ENCODE measurements around the gene PLCB1. TPM values are rescaled to one million over a fixed set of nuclear protein-coding genes. Genes with fewer than 3 reads are reported as not detected.

Gene PLCB1
- total RNA-seq, 1 experiment from 2014 or later, result 6.0 TPM

DNA sequence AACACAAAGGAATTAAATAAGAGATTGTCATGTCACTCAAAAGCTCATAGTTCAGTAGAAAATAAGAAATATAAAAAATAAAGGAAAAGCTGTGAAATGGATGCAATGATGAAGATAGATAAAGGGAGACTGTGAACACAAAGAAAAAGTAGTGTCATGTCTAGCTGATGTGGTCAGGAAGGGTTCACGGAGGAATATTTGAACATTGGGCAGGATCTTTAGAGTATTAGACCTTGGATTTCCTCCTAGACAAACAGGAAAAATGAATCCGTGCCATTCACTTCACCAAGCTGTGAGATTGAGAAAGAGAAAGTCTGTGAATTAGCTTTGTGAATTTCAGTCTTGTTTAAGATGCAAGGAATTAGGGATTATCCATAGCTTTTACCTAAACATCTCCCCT lies 522.4 kb downstream of the PLCB1 start:
- DNase-seq, result no peak
- H3K4me3 Mint-ChIP-seq (ENCODE audit: low read depth, unreplicated experiment), result no peak overlapping the region
- H3K27me3 Mint-ChIP-seq (ENCODE audit: unreplicated experiment), result peaks cover 7% of the 10 kb centered on the region
- TF ChIP-seq, protein P1, sequence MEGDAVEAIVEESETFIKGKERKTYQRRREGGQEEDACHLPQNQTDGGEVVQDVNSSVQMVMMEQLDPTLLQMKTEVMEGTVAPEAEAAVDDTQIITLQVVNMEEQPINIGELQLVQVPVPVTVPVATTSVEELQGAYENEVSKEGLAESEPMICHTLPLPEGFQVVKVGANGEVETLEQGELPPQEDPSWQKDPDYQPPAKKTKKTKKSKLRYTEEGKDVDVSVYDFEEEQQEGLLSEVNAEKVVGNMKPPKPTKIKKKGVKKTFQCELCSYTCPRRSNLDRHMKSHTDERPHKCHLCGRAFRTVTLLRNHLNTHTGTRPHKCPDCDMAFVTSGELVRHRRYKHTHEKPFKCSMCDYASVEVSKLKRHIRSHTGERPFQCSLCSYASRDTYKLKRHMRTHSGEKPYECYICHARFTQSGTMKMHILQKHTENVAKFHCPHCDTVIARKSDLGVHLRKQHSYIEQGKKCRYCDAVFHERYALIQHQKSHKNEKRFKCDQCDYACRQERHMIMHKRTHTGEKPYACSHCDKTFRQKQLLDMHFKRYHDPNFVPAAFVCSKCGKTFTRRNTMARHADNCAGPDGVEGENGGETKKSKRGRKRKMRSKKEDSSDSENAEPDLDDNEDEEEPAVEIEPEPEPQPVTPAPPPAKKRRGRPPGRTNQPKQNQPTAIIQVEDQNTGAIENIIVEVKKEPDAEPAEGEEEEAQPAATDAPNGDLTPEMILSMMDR (IDR thresholded peaks at IDR 0.05; ENCODE audit: unreplicated experiment), result no peak
- intact Hi-C loops (cut with micrococcal nuclease; ENCODE audit: unreplicated experiment), result no loop called here
- H3K9me3 Mint-ChIP-seq (ENCODE audit: low read depth, unreplicated experiment), result no peaks in the 10 kb centered on the region
- no TSS peak for BruUV-seq (replicated peaks)
- H3K36me3 Mint-ChIP-seq (ENCODE audit: insufficient read depth, unreplicated experiment), result no peaks in the 10 kb centered on the region
- H3K4me1 Mint-ChIP-seq (ENCODE audit: low read depth, unreplicated experiment), result peaks cover 10% of the 10 kb centered on the region
- no peak overlapping the region for H3K27ac Mint-ChIP-seq (ENCODE audit: unreplicated experiment)
- CTCF ChIA-PET, result no interaction called here

DNA sequence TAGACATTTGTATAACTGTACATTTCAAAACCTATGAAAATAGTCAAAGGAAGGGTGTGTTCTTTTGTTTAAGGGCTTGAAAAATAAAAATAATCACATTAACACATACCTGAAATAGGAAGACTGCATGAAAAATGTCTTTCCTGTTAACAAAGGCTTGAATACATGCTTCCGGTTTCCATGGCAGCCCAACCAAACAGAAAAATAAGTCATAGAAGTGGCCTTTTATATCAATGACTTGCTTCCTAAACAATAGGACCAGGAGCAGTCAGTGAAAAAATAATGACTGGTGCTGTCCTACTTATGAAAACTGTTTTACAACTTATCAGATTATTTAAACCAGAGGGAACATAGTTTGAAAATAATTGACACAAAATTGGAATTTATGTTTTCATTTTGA lies 524.3 kb downstream of the PLCB1 start:
- no peak for DNase-seq
- Mint-ChIP-seq H3K4me1 (ENCODE audit: low read depth, unreplicated experiment) (peaks cover 10% of the 10 kb centered on the region), H3K36me3 (ENCODE audit: insufficient read depth, unreplicated experiment) (no peaks in the 10 kb centered on the region), H3K27me3 (ENCODE audit: unreplicated experiment) (peaks cover 7% of the 10 kb centered on the region), H3K27ac (ENCODE audit: unreplicated experiment) (no peak overlapping the region), H3K9me3 (ENCODE audit: low read depth, unreplicated experiment) (no peaks in the 10 kb centered on the region), H3K4me3 (ENCODE audit: low read depth, unreplicated experiment) (no peak overlapping the region)
- CTCF ChIA-PET, result no interaction called here
- intact Hi-C loops (cut with micrococcal nuclease; ENCODE audit: unreplicated experiment), result no loop called here
- TF ChIP-seq, protein P1 (IDR thresholded peaks at IDR 0.05; ENCODE audit: unreplicated experiment), result no peak
- BruUV-seq (replicated peaks), result no TSS peak

DNA sequence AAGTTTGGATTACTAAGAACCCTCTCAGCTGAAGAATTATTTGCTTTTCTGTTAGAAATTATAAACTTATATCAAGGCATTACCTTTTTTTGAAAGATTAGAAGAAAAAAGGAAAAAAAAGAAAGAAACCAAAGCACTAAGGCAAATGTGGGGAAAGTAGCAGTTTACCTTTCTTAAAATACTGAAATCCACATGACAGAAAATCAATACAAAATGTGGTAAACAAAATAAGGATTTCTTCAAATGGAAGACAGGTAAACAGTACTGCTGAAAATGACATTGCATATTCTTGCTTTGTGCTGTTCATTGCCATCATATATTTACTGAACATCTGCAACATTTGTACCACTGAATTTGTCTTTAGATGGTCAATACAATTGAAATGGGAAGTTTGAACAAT lies 525.6 kb downstream of the PLCB1 start:
- Mint-ChIP-seq H3K27me3 (ENCODE audit: unreplicated experiment) (peaks cover 7% of the 10 kb centered on the region), H3K4me1 (ENCODE audit: low read depth, unreplicated experiment) (peaks cover 10% of the 10 kb centered on the region), H3K9me3 (ENCODE audit: low read depth, unreplicated experiment) (no peaks in the 10 kb centered on the region), H3K27ac (ENCODE audit: unreplicated experiment) (no peak overlapping the region), H3K36me3 (ENCODE audit: insufficient read depth, unreplicated experiment) (no peaks in the 10 kb centered on the region), H3K4me3 (ENCODE audit: low read depth, unreplicated experiment) (no peak overlapping the region)
- CTCF ChIA-PET, result no interaction called here
- no peak for DNase-seq
- no TSS peak for BruUV-seq (replicated peaks)
- intact Hi-C loops (cut with micrococcal nuclease; ENCODE audit: unreplicated experiment), result no loop called here
- TF ChIP-seq, protein P1 (IDR thresholded peaks at IDR 0.05; ENCODE audit: unreplicated experiment), result no peak

DNA sequence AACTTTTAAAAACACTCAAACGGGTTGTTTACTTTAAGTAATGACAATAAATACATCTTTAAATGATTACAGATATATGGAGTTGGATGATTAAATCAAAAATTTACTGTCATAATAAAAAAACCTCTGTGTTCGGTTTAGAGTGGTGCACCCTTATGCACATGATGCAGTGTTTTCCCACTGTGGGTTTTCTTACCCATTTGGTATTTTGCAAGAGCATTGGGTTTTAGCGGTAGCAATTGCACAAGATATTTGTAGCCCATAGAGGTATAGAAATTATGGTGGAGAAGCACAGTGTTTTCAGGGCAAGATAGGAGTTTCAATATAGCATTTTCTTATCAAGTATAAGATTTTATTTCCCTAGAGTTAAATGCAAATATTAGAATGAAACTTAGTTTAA lies 526.0 kb downstream of the PLCB1 start:
- Mint-ChIP-seq H3K36me3 (ENCODE audit: insufficient read depth, unreplicated experiment) (no peaks in the 10 kb centered on the region), H3K4me3 (ENCODE audit: low read depth, unreplicated experiment) (no peak overlapping the region), H3K4me1 (ENCODE audit: low read depth, unreplicated experiment) (peaks cover 10% of the 10 kb centered on the region), H3K9me3 (ENCODE audit: low read depth, unreplicated experiment) (no peaks in the 10 kb centered on the region), H3K27ac (ENCODE audit: unreplicated experiment) (no peak overlapping the region), H3K27me3 (ENCODE audit: unreplicated experiment) (peaks cover 7% of the 10 kb centered on the region)
- no peak for DNase-seq
- CTCF ChIA-PET, result no interaction called here
- BruUV-seq (replicated peaks), result no TSS peak
- TF ChIP-seq, protein P1 (IDR thresholded peaks at IDR 0.05; ENCODE audit: unreplicated experiment), result no peak
- intact Hi-C loops (cut with micrococcal nuclease; ENCODE audit: unreplicated experiment), result no loop called here

Data from Calu3 (cell line).